Dermis microvascular lymphatic vessel endothelial cell (primary cell): ENCODE results near the gene STARD9. TPM values are rescaled to one million over a fixed set of nuclear protein-coding genes. Genes with fewer than 3 reads are reported as not detected.
"Not testable (repeated sequence)": the region's sequence is repeated elsewhere in the genome, so short reads cannot be mapped to it uniquely, and the experiment has no call there.

ENCODE experiments used
- DNase-seq, 2 donors: peaks; one replicate each; pipeline versions ENCODE4 v3.0.0 to v3.0.0-alpha.2; 2010; ENCODE audit warnings: low read depth in 2 of 2
- total RNA-seq: library from RNA; depleted of rRNA; stranded (reverse); fragments of >200 nt; gene quantifications from 2 replicates; pipeline ENCODE4 v1.2.1, GENCODE V29; 2014

STARD9 gene
- total RNA-seq: 4.0 and 8.0 TPM in 2 replicates

DNA sequence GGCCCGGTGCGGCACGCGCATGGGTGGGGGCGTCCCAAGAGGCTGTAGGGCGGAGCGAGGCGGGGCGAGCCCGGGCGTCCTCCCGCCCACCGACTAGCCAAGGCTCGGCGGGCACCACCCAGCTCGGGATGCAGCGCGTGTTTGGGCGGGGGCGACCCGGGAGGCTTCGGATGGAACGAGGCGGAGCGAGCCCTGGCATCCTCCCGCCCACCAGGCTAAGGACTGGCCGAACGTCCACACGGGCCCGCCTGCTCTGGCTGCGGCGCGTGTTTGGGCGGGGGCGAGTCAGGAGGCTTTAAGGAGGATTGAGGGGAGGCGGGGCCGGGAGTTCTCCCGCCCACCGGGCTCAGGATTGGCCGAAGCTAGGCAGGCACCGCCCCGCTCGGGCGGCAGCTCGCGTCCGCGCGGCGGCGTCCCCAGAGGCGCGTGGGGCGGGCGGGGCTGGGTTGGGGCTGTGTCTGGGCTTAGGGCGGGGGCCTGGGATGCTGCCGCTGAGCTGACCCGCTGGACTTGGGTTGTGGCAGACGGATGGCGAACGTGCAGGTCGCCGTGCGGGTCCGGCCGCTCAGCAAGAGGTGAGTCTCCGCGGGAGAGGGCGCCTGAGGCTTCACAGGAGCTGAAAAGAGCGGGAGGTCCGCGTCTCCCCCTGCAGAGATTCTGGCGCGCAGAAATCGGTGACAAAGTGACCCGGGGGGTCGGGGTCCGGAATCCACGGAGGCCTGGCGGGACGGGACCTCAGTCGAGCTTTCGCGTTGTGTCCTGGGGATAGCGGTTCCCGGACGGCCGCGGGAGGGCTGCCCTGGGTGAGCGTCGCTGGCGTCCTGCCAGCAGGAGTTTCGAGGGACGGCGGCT, at the start of gene STARD9:
Gene STARD9, plus strand, starts transcription at position 419 of the 852 bp plus-strand sequence. Its CDS starts 110 bp downstream, at position 529.
- DNase-seq: peak; percentile 91 to 98

GRCh38 chr15:42528970-42529369, 46.4 kb upstream of the STARD9 start:
- no peak for DNase-seq

- no peak for DNase-seq
Measured at GRCh38 chr15:42533246-42533645, 42.2 kb upstream of the STARD9 start.

GRCh38 chr15:42544853-42545629, 30.4 kb upstream of the STARD9 start:
- DNase-seq: no peak

GRCh38 chr15:42547918-42548248, 27.5 kb upstream of the STARD9 start:
- DNase-seq: peak in 1 of 2 donors; percentile 6

DNA sequence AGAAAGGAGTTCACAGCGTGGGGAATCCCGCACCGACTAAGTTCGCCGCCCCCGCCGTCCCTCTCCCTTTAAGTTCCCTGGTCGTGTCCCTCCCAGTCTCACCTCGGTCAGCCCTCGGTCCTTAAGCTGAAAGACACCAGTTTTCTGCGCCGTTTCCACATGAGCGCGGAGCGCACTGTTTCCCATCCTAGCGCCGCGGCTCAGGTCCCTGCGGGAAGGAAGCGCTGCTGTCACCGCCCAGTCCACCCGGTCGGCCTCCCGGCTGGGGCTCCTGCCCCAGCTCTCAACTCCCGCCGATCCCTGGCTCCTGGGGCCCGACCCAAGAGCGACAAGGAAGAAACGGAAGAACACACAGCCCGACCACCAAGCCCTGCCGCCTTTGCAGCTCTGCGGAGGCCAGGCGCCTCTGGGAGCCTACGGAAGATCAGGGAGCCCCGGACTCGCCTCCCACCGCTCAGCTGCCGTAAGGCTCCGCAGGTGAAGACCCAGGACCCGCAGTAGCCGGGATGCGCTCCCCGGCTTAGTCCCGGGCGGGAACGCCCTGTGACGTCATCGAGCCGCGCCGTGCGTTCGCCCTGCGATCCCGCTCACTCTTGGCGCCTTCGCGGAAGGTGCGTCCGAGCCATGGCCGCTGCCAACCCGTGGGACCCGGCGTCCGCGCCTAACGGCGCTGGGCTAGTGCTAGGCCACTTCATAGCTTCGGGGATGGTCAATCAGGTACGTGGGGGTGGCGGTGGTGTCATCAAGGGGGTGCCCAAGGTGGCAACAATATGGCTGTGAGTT, 27.0 kb upstream of the STARD9 start, which contains the start of the genes HAUS2 and LRRC57:
Gene HAUS2, plus strand, starts transcription at position 590 of the 783 bp plus-strand sequence. Its CDS starts 35 bp downstream, at position 625.
Gene LRRC57, minus strand, starts transcription at position 545 of the 783 bp plus-strand sequence. Its CDS starts 359 bp downstream, at position 186.
- DNase-seq: peak; percentile 74 to 89

DNA sequence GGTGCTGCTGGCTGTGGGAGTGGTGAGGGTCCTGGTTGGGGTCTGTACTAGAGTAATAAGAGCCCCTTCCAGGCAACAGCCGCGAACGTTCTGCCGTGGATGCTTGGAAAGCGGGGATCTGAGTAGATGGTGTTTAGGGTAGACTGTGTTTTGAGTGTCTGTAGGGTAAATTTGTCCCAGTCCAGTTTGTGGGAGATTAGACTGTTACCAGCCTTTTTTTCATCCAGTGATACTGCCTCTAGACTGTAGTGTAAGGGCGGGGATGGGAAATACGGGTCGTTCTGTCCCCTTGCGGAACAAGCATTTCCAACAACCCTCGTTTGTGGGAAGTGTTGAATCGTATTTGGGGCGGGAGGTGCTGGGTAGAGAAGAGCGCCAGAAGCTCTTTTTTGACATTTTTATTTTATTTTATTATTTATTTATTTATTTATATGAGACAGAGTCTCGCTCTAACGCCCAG, 26.3 kb upstream of the STARD9 start:
- DNase-seq: peak; percentile 24 to 59

DNA sequence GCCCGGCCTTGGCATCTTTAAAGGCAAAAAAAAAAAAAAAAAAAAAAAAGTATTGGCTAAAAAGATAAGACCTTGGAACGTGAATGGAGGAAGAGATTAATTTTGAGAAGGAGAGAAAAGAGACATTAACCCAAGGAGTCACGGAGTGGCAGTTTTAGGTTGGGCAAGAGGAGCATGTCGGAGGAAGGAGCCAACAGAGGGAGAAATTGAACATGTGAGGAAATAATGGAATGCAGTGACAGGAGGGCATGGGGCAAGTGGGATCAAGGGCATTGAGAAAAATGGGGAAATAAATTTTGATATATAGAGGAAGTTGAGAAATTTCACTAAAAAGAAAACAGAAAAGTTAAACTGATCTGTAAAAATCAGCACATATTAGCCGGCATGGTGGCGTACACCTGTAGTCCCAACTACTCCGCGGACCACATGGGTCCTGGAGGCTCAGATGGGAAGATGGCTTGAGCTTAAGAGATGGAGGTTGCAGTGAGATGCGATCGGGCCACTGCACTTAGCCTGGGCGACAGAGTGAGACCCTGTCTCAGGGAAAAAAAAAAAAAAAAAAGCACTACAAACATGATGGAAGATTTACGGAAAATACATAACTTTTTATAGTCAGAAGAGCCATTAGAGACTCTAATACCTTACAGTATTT, 25.5 kb upstream of the STARD9 start:
- DNase-seq: no peak

GRCh38 chr15:42553554-42553953, 21.9 kb upstream of the STARD9 start:
- no peak for DNase-seq

- DNase-seq: not testable (repeated sequence)
Measured at GRCh38 chr15:42556550-42557207, 18.7 kb upstream of the STARD9 start.

DNA sequence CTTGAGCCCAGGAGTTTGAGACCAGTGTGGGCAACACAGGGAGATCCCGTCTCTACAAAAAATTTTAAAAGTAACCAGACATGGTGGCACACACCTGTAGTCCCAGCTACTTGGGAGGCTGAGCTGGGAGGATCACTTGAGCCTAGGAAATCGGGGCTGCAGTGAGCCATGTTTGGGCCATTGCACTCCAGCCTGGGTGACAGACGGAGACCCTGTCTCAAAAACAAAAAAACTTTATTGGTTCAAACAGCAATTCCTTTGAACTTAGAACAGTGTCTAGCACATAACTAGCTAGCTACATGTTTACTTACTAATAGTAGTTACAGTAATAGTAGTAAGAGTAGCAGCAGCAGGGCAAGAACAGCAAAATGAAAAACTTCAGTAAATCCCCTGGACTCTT, 16.7 kb upstream of the STARD9 start:
- no peak for DNase-seq

- no peak for DNase-seq
Measured at GRCh38 chr15:42576040-42576594, 711 bp downstream of the STARD9 start.

- no peak for DNase-seq
Measured at GRCh38 chr15:42576776-42577175, 1.4 kb downstream of the STARD9 start.

DNA sequence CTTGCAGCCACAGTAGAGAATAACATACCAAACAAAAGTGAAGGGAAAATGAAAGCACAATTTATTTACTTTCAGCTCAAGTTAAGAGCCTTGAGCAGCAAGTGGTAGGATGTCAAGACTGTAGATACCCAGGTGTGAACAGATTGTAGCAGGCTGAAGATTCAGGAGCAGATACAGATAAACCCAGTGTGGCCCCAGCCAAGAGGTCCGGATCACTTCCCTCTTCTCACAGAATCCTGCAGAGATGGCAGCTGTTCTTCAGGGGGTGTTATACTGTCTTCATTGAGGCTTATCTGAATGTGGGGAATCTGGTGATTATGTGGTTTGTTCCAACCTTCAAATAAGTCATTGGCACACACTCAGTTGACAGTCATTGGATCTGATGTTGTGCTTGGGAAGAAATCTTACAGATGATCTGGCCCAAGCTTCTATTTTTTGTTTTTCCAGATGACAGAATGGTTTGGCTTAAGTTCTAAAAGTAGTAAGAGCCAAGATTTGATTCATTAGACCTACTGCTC, 2.2 kb downstream of the STARD9 start:
- DNase-seq: peak in 1 of 2 donors; percentile 51

DNA sequence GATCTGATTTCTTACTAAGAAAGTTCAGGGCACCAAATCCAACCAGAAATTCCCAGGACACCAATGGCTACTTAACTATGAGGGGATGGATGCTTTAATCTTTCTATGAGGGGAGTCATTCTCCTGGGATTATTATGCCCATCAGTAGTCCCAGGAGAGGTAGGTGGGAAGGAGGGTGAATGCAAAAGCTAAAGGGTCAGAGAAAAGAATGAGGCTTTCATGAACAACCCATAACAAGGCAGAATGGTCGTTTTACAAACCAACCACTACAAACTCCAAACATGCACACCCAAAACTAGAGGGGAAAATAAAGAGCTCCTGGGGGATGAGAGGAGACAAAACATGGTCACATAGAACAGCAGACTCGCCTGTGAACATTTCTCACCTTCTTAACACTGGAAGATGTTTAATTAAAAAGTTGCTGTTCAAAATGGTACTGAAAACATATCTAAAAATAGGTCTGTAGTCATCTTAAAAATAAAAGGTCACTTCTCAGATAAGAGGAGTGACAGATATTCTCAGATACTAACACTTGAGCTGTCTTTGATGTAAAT, 3.7 kb downstream of the STARD9 start:
- no peak for DNase-seq

DNA sequence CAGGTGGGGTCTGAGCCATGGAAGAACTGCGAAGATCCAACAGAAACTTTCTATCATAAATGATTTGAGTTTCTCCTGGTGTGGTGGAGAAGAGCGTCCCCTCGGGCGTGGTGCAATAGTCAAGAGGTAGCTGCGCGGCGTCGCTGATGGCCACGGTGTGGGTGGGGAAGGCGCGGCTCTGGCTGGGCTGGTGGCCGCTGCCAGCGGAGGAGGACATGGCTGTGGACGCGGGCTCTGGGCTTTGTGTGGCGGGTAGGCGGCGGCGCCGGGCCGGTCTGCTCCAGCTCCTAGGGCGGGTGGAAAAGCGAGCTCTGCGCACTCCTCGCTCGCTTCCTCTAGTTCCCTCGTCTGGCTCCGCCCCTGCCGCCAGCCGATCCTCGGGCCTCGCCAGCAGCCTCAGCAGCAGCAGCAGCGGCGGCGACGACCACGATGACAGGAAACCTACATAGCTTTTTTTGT, 5.9 kb downstream of the STARD9 start:
- DNase-seq: peak; percentile 43 to 88

- DNase-seq: no peak
Measured at GRCh38 chr15:42582569-42583375, 7.4 kb downstream of the STARD9 start.

- peak in 1 of 2 donors; percentile 62 for DNase-seq
Measured at GRCh38 chr15:42584031-42584765, 8.8 kb downstream of the STARD9 start.
